COR-L47 (cell line): ENCODE results near the gene CPE.
"Not testable (repeated sequence)": the region's sequence is repeated elsewhere in the genome, so short reads cannot be mapped to it uniquely, and the experiment has no call there.

Experiments used
- DNase-seq: peaks from one replicate; lab custom pipeline; 2025; lab: John Stamatoyannopoulos, UW

Gene CPE

DNA sequence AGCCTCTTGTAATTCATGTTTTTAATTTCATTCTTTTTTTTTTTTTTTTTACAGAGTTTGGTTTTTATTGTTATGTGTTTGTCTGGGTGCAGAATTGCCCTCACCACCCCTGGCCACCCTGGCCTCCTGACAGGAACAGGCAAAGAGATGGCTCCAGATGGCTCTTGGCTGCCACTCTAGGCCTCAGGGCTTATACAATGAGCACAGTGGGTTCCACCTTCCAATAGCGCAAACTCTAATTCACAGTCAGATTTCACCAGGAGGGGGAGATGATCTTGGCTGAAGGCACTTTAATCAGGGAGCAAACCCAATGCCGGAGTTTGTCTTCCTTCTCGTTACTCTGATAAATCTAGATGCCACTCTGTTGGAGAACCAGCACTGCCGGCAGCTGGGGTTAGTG, 24.8 kb downstream of the CPE start:
- no peak for DNase-seq

DNA sequence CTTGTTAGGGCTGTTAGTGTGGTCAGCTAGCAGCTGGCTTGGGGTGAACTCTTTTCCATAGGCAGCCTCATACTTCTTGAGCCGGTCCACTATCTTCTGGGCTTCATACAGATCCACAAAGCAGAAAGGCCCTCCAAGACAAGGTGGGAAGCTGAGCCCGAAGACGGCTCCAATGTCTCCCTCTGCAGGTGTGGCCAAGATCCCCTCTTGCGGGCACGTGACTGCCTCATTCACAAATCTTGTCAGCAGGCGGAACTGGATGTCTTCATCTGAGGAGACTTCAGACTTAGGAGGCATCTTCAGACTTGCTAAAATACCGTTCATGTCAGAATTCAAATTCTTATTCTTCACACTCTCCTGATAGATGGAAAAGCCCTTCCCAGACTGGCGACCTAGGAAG, 25.3 kb downstream of the CPE start:
- DNase-seq: no peak

DNA sequence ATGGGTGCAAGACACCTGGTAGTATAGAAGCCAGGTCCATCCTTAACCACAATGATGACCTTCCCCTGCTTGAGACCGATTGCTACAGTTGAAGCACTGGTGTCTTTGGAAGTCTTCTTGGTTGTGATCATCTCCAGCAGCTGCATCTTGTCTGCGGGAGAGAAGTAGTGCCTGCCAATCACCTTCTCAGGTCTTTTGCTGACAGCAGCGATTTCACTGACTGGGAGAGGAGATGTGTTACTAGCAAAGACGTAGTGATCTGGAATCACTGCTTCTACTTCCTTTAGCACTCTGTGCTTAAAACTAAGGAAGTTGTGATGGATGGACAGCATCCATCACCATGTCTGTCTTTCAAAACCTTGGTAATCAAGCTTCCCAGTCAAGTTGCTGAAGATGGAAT, 25.9 kb downstream of the CPE start:
- DNase-seq: no peak

DNA sequence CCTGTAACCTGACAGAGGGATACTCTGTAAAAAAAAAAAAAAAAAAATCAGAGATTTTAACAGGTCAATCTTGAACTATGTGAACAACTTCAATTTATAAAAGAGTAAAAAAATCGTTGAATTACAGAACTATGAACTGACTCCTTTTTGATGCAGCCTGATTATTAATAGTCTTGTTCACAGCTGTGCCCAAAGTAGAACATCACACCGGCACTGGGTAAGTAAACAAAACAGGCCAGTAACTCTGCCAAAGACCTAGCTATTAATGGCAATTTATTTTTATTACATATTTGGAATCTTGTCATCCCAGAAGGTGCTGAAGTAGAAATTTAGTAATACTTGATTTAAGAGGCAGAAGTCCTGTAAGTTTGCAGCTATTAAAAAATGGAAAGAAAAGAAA, 31.4 kb downstream of the CPE start:
- no peak for DNase-seq

DNA sequence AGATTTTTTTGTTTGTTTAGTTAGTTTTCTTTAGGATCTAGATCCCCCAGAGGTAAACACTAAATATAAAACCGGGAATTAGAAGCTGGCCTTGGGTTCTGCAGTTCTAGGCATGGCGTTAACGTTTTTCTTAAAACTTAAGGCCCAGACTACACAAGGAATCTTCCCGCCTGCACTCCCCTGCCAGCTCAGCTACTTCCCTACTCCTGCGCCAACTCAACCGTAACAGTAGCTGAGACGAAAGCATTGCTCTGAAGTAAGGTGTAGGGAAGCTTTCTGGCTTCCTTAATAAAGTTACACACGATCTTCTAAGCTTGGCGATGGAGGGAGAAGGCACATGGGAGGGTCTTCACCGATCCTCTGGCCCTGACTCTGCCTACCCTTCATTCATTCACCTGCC, 37.1 kb downstream of the CPE start:
- no peak for DNase-seq

DNA sequence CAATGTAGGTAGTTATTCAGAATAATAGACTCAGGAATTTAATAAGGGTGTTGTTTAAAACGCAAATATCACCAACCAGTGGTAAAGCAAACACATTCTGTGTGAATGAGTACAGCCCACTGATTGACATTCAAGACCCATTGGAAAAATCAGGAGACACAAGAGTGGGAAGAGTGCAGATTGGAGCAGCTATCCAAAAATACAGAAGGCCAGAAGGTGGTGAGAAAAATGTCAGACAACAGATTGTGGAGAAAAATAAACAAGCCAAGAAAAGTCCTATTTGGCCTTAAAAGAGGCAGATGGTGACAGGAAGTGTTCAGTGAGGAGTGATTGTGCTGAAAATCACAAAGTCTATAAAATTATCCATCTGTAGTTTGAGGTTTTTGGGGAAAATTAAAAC, 39.3 kb downstream of the CPE start:
- no peak for DNase-seq

DNA sequence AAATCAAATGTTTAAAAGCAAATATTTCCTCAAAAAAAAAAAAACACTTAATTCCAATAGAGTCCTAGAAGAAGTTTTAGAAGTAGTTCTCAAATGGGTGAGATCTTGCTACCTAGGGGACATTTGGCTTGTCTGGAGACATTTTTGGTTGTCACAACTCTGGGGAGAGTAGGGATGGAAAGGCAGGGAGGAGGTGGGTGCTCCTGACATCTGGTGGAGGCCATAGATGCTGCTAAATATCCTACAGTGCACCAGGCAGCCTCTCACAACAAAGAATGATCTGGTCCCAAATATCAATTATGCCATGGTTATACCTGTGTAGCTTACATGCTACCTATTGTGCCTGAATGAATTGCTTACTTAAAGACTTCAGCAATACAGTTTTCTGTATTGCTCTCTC, 46.8 kb downstream of the CPE start:
- DNase-seq: no peak

DNA sequence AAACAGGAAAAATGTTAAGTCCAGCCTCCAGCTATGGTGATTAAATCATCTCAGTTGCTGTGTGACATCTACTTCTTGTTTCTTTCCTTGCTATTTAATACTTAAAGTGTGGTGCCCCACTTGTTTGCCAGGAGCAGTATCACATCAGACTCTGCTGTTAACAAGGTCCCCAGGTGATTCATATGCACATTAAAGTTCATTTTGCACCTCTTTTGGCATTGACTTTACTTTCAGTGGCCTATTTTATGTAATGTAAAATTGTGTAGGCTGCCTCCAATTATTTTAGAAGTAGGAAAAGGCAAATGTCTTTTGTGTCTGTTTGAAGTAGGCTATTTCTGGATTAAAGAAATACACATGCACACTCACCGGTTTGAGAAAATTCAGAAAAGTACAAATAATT, 47.5 kb downstream of the CPE start:
- no peak for DNase-seq

DNA sequence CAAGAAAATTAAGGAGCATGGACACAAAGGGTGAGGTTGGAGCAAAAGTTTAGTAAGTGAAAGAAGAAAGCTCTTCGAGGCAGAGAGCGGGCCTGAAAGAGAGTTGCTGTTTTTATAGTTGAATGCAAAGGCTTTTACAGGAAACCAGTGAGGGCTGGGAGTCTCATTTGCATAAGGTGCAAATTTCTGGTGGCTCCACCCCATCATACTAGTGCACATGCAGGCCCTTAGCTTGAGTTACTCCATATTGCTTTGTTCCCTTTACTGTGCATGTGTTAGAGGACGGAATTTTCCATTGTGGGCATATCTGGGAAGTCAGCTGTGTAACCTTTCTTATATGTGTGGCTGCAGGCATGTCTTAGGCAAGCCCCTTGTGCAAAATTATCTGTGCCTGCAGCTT, 48.0 kb downstream of the CPE start:
- no peak for DNase-seq

DNA sequence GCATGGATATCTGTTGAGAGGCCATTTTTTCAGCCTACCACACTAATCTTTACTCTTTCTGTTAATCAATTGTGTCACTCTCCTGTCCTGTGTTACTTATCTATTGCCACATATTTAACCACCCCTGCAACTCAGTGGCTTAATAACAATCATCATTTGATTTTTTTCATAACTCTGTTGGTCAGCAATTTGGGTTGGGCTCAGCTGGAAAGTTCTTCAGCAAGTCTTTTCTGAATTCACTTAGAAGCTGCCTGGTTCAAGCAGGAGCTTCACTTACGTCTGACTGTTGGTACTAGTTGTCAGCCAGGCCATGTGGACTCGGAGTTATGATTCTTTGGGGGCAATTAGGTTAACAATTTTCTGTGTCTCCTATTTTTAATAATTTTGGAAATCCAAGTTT, 50.1 kb downstream of the CPE start:
- no peak for DNase-seq

DNA sequence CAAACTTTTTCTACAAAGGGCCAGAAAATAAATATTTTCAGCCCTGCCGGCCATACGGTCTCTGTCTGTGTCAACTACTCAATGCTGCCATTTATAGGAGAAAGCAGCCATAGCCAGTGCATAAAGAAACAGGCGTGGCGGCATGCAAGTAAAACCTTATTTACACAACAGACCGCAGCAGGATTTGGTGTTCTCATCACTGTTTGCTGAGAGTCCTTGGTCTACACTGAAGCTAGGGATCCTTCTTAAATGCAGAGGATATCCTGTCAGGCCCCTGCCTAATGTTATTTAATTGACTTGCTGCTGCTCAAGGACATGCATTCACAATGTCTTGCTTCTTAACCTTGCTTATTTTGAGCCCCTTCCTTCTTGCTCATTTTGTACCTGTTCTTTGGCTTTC, 54.7 kb downstream of the CPE start:
- DNase-seq: no peak

DNA sequence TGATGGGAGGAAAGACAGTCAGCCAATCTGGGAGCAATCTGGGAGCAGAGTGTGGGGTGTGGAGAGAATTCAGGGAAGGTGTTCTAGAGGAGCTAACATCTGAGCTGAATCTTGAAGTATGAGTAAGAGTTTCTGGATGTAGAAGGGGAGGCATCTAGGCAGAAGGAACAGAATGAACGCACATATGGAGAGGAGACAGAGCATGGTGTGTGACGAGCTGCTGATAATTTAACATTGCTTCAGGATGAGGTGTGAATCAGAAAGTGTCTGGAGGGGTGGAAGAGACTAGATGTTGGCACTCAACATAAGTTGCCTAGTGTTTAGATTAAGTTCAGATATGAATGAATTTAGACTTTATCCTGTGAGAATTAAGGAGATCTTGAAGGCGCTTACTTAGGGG, 58.9 kb downstream of the CPE start:
- no peak for DNase-seq

DNA sequence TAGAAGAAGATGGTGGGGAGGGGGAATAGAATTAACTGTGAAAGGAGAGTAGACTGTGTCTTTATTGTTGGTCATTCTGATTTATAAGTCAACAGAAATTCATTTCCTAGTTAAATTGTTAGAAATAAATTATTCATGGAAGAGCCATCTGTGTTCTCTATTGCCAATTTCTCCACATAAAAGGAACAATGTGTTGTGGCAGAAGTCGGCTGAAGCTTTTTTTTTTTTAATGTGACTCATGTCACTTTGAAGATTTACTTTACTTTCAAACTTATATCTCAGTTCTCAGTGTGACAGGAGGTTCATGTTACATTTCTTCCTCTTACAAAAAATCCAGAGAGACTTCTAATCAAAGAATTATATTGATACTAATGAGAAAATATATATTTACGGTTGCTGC, 60.5 kb downstream of the CPE start:
- no peak for DNase-seq

DNA sequence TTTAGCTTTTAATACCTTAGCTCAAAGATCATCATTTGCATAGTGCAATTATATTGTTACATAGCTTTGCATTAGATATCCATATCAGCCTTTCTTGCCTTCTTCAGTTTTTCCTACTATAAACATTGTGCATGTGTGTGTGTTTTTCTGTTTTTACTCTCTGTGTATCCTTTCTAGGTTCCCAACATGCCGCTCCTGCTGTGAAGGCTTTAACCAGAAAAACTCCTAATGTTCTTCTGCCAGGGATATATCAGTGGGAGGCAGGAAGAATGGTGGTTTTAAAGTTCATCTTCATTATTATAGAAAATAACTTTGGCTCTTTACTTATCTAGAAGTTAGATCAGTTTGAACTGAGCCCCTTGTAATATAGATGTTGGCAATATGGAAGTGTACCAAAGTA, 61.2 kb downstream of the CPE start:
- no peak for DNase-seq

DNA sequence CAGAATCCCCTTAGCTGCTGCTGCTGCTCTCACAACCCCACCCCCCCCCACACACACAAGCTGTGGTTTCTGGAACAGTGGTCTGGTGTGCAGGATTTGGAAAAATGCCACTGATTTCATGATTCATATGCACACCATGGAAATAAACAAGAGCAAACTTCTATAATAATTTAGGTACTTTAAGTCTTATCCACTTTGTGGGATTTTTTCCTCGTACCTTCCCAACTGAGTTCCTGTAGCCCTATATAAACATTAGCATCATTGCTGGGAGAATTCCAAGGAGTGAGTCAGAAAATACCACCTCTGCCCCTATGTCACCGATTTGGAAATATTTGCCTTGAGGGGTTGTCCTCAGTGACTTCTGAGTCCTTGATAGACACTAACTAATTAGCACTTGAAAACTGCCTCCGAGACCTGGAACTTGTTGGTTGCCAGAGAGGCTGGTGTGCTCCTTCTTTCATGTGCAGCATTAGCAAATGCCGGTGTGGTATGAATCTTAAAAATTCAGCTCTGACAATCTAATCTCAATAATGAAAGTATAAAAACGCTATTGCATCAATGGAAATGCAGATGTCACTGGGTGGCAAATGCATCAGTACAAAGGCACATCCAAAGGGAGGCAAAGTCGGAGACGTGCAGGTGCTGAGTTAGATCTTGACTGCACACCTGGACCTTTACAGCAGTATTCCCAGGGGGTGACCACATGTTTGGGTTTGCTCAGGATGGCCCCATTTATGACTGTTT, 61.8 kb downstream of the CPE start:
- no peak for DNase-seq

DNA sequence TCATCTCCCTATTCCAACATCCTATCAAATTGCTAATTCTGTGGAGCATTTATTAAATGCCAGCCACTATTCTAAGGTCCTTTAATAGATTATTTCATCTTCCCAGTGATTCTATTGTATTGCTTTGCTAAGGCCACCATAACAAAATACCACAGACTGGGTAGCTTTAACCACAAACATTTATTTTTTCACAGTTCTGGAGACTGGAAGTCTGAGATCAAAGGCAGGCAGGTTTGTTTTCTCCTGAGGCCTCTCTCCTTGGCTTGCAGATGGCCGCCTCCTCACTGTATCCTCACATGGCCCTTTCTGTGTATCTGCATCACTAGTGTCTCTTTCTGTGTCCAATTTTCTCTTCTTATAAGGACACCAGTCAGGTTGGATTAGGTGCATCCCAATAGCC, 64.5 kb downstream of the CPE start:
- DNase-seq: no peak

DNA sequence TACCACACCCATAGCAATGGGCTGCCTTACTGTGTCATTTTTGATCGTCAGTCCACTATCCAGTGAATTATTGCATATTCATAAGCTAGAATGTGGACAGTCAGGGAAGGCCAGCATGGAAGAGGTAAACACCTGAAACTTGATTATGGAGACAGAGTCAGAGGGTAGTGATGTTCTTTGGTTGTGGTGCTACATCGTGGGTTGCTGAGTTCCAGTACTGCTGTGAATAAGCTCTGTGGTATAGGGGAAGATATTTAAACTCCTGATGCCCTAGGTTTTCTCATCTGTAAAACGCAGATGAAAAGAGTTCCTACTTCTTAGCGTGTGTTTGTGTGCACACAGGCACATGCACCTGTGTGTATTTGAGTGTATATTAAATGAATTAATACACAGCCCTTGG, 69.9 kb downstream of the CPE start:
- DNase-seq: no peak

DNA sequence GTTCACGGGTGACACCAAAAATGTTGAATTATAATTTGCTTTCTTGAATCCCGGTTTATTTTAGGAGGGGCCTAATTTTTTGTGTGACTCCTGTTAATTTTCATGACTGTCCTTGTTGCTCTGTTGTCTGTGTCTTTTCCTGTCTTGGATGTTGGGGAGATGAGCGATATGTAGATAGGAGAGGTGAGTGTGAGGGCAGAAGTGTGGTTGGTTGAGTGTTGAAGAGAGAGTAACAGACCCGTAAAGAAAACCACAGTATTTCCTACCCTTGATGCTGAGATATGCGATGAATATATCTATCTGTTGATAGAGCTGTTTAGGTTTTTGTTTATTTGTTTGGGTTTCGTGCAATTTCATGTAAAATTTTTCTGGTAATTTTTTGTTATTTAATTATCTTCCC, 70.5 kb downstream of the CPE start:
- no peak for DNase-seq

DNA sequence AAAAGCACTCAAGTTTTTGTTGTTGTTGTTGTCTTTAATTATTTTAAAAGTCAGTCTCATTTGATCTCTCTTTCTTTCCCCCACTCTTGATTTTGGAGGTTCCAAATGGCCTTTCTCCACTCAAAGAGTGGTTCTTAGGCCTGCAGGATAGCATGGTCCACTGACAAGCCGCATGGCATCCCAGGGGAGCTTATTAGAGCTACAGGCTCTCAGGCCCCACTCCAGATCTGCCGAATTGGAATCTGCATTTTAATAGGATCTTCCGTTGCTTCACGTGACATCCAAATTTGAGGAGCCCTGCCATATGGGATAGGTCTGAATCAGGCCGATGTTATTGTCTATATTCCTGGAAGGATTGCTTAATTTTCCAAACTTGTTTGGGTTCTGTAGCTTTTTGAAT, 72.1 kb downstream of the CPE start:
- DNase-seq: no peak

DNA sequence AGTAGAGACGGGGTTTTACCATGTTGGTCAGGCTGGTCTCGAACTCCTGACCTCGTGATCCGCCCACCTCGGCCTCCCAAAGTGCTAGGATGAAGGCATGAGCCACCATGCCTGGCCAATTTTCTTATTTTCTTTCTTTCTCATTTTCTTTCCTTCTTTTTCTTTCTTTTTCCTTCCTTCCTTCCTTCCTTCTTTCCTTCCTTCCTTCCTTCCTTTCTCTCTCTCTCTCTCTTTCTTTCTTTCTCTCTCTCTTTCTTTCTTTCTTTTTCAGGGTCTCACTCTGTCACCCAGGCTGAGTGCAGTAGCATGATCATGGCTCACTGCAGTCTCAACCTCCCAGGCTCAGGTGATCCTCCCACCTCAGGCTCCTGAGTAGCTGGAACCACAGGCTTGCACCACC, 74.3 kb downstream of the CPE start:
- DNase-seq: not testable (repeated sequence)

DNA sequence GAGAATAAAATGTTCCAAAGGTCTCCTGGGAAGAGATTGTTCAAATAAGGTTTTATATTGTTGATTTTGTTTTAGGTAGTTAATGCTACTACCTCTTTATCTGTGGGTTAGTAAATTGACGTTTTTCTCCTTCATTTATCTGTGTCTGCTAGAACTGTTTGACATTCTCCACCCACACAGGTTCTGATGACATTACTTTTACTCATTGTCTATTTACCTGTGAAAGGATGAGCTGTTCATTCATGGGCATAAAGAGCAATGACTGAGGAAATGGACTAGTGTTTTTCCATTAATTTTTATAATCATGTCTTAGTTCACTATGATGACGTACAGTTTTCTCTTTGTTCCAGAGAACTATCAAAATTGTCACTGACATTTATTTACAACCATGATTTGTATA, 75.6 kb downstream of the CPE start:
- DNase-seq: no peak

DNA sequence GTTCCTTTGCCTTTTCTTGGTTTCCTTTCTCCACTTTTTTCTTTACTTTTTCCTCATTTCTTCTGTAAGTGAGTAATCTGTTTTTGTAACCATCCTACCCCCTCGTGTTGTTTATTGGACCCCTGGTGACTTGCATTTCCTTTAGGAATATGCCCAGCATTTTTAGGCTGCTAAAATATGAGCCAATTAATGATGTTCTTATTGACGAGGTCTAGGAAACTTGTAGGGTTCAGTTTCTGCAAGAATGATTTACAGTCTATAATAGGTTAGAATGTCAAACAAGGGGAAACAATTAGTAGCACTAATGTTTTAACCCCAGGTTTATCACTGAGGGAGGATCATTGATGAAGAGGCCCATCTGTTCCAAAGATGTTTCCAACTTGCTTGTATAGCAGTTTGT, 79.0 kb downstream of the CPE start:
- DNase-seq: no peak

DNA sequence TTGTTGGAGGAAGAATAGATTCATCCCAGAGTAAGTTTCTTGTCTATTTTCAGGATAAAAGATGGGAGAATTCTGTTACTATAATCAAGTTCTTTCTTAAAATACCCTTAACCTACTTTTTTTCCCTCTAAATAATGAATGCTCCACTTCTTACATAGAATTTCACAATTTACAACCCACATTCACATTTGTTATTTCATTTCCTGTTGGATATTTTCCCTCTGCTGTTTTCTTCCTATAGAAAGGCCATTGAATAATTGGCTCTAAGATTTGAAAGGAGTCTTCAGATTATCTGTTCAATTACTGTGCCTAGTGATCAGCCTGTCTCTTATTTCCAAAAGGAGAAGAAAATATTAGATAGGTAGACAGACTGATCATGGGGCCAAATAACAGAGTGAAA, 79.7 kb downstream of the CPE start:
- DNase-seq: no peak

DNA sequence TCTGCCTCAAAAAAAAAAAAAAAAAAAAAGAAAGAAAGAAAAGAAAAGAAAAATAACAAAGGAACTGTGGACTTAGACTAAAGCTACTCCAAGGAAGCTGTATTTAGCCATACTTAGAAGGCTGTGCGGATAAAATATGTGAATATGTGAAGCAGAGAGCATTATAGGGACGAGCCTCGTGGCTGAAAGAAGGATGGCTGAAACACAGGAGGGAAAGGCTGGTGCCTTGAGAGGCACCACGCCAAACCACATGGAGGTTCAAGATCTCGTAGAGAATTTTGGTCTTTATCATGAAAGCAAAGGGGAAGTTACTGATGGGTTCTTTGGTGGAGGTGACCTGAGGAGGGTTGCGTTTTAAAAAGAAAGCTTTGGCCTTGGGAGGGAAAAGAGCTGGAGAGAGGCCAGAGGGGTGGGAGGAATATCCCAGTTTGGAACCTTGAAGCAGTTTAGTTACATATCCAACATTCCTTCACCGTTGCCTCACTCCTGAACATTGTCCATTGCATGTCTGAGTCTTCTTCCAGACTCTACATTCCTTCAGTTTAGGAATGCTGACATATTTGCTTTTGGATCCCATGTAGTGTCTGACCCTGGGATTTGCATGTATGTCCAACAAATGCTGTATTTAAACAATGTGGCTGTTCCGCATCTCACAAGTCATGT, 82.5 kb downstream of the CPE start:
- no peak for DNase-seq
